Panc1 (cell line): ENCODE results near the gene CATSPERZ.

ENCODE experiments used
- POLR2AphosphoS5 ChIP-seq: IDR thresholded peaks from 2 replicates; pipeline ENCODE4 v1.6.1; 2012; ENCODE audit warnings: mild to moderate bottlenecking, low read depth, low read length, moderate library complexity
- TF ChIP-seq, protein P1 (sequence below): fragments of 450-650 bp; IDR thresholded peaks from 2 replicates; pipeline ENCODE4 v1.5.1; 2017; ENCODE audit warnings: mild to moderate bottlenecking
- TF ChIP-seq, protein P2 (sequence below), 2 experiments: IDR thresholded peaks; 2 replicates each; pipeline ENCODE4 v1.6.1; 2011 to 2012; ENCODE audit warnings: low read depth in 2 of 2, control low read depth in 1 of 2, low read length in 1 of 2, mild to moderate bottlenecking in 1 of 2, moderate library complexity in 1 of 2; ENCODE audit not compliant: insufficient read depth in 1 of 2

DNA sequence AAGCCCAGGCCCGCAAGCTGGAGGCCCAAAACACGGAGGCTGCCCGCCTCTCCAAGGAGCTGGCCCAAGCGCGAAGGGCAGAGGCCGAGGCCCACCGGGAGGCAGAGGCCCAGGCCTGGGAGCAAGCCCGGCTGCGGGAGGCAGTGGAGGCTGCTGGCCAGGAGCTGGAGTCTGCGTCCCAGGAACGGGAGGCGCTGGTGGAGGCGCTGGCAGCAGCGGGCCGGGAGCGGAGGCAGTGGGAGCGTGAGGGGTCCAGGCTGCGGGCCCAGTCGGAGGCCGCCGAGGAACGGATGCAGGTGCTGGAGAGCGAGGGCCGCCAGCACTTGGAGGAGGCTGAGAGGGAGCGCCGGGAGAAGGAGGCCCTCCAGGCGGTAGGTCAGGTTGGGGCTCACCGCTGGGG lies 44.6 kb downstream of the CATSPERZ start:
- no peak for TF ChIP-seq POLR2AphosphoS5
- TF ChIP-seq, protein P1, sequence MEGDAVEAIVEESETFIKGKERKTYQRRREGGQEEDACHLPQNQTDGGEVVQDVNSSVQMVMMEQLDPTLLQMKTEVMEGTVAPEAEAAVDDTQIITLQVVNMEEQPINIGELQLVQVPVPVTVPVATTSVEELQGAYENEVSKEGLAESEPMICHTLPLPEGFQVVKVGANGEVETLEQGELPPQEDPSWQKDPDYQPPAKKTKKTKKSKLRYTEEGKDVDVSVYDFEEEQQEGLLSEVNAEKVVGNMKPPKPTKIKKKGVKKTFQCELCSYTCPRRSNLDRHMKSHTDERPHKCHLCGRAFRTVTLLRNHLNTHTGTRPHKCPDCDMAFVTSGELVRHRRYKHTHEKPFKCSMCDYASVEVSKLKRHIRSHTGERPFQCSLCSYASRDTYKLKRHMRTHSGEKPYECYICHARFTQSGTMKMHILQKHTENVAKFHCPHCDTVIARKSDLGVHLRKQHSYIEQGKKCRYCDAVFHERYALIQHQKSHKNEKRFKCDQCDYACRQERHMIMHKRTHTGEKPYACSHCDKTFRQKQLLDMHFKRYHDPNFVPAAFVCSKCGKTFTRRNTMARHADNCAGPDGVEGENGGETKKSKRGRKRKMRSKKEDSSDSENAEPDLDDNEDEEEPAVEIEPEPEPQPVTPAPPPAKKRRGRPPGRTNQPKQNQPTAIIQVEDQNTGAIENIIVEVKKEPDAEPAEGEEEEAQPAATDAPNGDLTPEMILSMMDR: no peak
- TF ChIP-seq, protein P2, sequence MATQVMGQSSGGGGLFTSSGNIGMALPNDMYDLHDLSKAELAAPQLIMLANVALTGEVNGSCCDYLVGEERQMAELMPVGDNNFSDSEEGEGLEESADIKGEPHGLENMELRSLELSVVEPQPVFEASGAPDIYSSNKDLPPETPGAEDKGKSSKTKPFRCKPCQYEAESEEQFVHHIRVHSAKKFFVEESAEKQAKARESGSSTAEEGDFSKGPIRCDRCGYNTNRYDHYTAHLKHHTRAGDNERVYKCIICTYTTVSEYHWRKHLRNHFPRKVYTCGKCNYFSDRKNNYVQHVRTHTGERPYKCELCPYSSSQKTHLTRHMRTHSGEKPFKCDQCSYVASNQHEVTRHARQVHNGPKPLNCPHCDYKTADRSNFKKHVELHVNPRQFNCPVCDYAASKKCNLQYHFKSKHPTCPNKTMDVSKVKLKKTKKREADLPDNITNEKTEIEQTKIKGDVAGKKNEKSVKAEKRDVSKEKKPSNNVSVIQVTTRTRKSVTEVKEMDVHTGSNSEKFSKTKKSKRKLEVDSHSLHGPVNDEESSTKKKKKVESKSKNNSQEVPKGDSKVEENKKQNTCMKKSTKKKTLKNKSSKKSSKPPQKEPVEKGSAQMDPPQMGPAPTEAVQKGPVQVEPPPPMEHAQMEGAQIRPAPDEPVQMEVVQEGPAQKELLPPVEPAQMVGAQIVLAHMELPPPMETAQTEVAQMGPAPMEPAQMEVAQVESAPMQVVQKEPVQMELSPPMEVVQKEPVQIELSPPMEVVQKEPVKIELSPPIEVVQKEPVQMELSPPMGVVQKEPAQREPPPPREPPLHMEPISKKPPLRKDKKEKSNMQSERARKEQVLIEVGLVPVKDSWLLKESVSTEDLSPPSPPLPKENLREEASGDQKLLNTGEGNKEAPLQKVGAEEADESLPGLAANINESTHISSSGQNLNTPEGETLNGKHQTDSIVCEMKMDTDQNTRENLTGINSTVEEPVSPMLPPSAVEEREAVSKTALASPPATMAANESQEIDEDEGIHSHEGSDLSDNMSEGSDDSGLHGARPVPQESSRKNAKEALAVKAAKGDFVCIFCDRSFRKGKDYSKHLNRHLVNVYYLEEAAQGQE (IDR thresholded peaks at IDR 0.05; ENCODE audit: insufficient read depth in 1 of 2, low read depth in 2 of 2, low read length in 1 of 2): 0 out of 4 replicates have a peak, but pooled peaks of 1 of the 2 experiments have one; percentile 9
